ENCODE data around the gene GCAT. TPM values are rescaled to one million over a fixed set of nuclear protein-coding genes. Genes with fewer than 3 reads are reported as not detected.

GCAT gene
- total and polyA plus RNA-seq, 2 of the 13 experiments (the other 11 are each of a cell fraction or from before 2014, with no cell fraction given), result 28.0 to 50.3 TPM

DNA sequence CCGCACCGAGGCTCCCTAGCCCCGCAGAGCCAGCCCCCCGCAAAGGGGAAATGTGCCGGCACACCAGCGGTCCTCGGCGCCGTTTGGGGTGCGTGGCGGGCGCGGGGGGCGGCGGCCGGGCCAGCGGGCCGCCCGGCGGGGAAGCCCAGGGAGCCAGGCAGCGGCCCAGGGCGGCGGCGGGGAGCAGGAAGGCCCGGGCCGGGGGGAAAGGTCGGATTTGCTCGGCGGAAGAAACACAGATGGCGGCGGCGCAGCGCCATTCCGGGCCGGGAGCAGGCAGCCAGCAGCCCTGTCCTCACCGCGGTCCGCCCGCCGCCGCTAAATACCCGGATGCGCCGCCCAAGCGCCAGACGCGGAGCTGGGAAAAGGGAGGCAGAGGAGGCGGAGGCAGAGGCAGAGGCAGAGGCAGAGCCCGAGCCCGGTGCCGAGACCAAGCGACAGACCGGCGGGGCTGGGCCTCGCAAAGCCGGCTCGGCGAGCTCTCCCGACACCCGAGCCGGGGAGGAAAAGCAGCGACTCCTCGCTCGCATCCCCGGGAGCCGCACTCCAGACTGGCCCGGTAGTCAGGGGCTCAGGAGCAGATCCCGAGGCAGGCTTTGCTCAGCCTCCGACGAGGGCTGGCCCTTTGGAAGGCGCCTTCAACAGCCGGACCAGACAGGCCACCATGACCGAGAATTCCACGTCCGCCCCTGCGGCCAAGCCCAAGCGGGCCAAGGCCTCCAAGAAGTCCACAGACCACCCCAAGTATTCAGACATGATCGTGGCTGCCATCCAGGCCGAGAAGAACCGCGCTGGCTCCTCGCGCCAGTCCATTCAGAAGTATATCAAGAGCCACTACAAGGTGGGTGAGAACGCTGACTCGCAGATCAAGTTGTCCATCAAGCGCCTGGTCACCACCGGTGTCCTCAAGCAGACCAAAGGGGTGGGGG is 2.6 kb upstream of the GCAT start (continued):
- TF ChIP-seq SRSF4 (IDR thresholded peaks at IDR 0.05; ENCODE audit: low read depth, low read length, poor library complexity, severe bottlenecking) (peak; percentile 77), ZNF282 (IDR thresholded peaks at IDR 0.05; ENCODE audit: partially characterized antibody) (no peak), KMT2A (CRISPR knock-in tag; IDR thresholded peaks at IDR 0.05) (peak; percentile 54; the same call in 1 of the 2 replicates), ZNF547 (CRISPR knock-in tag; IDR thresholded peaks at IDR 0.05) (peak; percentile 88), U2AF1 (optimal IDR thresholded peaks at IDR 0.05; ENCODE audit: low read depth, low read length) (peak; percentile 57), RELA (CRISPR knock-in tag; IDR thresholded peaks at IDR 0.05) (0 out of 2 replicates have a peak, but pooled peaks have one; percentile 56), XBP1 (CRISPR knock-in tag; IDR thresholded peaks at IDR 0.05) (no peak), THYN1 (CRISPR knock-in tag; IDR thresholded peaks at IDR 0.05; ENCODE audit: borderline replicate concordance, low read depth) (no peak), ZNF703 (CRISPR knock-in tag; IDR thresholded peaks at IDR 0.05; ENCODE audit: borderline replicate concordance) (no peak; the same call in 1 of the 2 replicates), ZNF143 (CRISPR knock-in tag; IDR thresholded peaks at IDR 0.05) (peak; percentile 22; the same call in 1 of the 2 replicates), ZNF629 (CRISPR knock-in tag; conservative IDR thresholded peaks at IDR 0.05) (0 out of 2 replicates have a peak, but pooled peaks have one; percentile 23), FOXK2 (IDR thresholded peaks at IDR 0.05) (no peak), XRCC5 (optimal IDR thresholded peaks at IDR 0.05; ENCODE audit: low read length) (peak; percentile 62), ZNF772 (CRISPR knock-in tag; IDR thresholded peaks at IDR 0.05) (0 out of 2 replicates have a peak, but pooled peaks have one; percentile 37), MAFF (IDR thresholded peaks at IDR 0.05; ENCODE audit: low read depth, low read length) (no peak)
- TF ChIP-seq, protein P1, sequence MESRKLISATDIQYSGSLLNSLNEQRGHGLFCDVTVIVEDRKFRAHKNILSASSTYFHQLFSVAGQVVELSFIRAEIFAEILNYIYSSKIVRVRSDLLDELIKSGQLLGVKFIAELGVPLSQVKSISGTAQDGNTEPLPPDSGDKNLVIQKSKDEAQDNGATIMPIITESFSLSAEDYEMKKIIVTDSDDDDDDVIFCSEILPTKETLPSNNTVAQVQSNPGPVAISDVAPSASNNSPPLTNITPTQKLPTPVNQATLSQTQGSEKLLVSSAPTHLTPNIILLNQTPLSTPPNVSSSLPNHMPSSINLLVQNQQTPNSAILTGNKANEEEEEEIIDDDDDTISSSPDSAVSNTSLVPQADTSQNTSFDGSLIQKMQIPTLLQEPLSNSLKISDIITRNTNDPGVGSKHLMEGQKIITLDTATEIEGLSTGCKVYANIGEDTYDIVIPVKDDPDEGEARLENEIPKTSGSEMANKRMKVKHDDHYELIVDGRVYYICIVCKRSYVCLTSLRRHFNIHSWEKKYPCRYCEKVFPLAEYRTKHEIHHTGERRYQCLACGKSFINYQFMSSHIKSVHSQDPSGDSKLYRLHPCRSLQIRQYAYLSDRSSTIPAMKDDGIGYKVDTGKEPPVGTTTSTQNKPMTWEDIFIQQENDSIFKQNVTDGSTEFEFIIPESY (CRISPR knock-in tag; IDR thresholded peaks at IDR 0.05), result peak; percentile 25; the same call in 1 of the 2 replicates
- TF ChIP-seq, protein P2, sequence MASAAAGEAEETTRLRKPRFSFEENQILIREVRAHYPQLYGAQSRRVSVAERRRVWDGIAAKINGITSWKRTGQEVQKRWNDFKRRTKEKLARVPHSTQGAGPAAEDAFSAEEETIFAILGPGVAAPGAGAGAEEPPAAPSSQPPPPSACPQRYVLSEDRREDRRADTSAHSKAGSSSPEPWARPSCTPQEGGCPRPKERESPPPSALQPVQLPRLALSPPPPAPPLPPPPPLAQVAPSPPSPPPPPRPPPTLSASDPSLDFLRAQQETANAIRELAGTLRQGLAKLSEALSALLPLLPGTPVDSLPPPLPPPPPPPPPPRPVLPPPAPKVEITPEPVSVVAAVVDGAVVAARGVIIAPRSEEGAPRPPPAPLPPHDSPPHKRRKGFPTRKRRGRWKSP (CRISPR knock-in tag; IDR thresholded peaks at IDR 0.05), result peak; percentile 68; the same call in 1 of the 2 replicates
- TF ChIP-seq, protein P3, sequence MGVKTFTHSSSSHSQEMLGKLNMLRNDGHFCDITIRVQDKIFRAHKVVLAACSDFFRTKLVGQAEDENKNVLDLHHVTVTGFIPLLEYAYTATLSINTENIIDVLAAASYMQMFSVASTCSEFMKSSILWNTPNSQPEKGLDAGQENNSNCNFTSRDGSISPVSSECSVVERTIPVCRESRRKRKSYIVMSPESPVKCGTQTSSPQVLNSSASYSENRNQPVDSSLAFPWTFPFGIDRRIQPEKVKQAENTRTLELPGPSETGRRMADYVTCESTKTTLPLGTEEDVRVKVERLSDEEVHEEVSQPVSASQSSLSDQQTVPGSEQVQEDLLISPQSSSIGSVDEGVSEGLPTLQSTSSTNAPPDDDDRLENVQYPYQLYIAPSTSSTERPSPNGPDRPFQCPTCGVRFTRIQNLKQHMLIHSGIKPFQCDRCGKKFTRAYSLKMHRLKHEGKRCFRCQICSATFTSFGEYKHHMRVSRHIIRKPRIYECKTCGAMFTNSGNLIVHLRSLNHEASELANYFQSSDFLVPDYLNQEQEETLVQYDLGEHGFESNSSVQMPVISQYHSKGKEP (CRISPR knock-in tag; IDR thresholded peaks at IDR 0.05), result 0 out of 2 replicates have a peak, but pooled peaks have one; percentile 56
- TF ChIP-seq, protein P4, sequence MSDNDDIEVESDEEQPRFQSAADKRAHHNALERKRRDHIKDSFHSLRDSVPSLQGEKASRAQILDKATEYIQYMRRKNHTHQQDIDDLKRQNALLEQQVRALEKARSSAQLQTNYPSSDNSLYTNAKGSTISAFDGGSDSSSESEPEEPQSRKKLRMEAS (IDR thresholded peaks at IDR 0.05), result peak; percentile 64
- TF ChIP-seq, protein P5, sequence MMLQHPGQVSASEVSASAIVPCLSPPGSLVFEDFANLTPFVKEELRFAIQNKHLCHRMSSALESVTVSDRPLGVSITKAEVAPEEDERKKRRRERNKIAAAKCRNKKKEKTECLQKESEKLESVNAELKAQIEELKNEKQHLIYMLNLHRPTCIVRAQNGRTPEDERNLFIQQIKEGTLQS (CRISPR knock-in tag; IDR thresholded peaks at IDR 0.05), result peak; percentile 75; the same call in 1 of the 2 replicates
- TF ChIP-seq, protein P6, sequence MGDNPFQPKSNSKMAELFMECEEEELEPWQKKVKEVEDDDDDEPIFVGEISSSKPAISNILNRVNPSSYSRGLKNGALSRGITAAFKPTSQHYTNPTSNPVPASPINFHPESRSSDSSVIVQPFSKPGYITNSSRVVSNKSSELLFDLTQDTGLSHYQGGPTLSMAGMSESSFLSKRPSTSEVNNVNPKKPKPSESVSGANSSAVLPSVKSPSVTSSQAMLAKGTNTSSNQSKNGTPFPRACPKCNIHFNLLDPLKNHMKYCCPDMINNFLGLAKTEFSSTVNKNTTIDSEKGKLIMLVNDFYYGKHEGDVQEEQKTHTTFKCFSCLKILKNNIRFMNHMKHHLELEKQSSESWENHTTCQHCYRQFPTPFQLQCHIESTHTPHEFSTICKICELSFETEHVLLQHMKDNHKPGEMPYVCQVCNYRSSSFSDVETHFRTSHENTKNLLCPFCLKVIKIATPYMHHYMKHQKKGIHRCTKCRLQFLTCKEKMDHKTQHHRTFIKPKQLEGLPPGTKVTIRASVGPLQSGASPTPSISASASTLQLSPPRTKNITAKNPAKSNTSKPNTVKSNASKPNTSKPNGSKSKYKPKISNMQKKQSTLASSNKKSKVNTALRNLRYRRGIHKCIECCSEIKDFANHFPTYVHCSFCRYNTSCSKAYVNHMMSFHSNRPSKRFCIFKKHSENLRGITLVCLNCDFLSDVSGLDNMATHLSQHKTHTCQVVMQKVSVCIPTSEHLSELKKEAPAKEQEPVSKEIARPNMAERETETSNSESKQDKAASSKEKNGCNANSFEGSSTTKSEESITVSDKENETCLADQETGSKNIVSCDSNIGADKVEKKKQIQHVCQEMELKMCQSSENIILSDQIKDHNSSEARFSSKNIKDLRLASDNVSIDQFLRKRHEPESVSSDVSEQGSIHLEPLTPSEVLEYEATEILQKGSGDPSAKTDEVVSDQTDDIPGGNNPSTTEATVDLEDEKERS (CRISPR knock-in tag; IDR thresholded peaks at IDR 0.05), result no peak
